Stomach (tissue), 9 donors: ENCODE data around the gene IL21R. TPM values are rescaled to one million over a fixed set of nuclear protein-coding genes. Genes with fewer than 3 reads are reported as not detected.

Experiments used
- DNase-seq, 2 donors: peaks; one replicate each; pipeline versions ENCODE4 v3.0.0 to v3.0.0-alpha.2; 2013 to 2019
- H3K27ac ChIP-seq, 5 donors: fragments of 200-600 bp in 4 of 5; sonication (generic) in 4 of 5; one replicate each; pipeline ENCODE4 v1.5.1; 2013 to 2019; ENCODE audit warnings: mild to moderate bottlenecking in 1 of 5, moderate library complexity in 1 of 5
- H3K27me3 ChIP-seq, 3 donors: fragments of 200-600 bp; sonication (generic); one replicate each; pipeline ENCODE4 v1.5.1; 2017 to 2019; ENCODE audit warnings: mixed run types in 1 of 3
- H3K36me3 ChIP-seq, 4 donors: fragments of 200-600 bp; sonication (generic); 1 replicate in 3 of 4; 2 replicates in 1 of 4; pipeline ENCODE4 v1.5.1; 2016 to 2019
- H3K4me1 ChIP-seq, 4 donors: fragments of 200-600 bp; sonication (generic); one replicate each; pipeline ENCODE4 v1.5.1; 2016 to 2019
- H3K4me3 ChIP-seq, 4 donors: fragments of 200-600 bp; sonication (generic) in 3 of 4; one replicate each; pipeline ENCODE4 v1.5.1; 2016 to 2019; ENCODE audit warnings: mild to moderate bottlenecking in 1 of 4
- H3K9me3 ChIP-seq, 4 donors: fragments of 200-600 bp; sonication (generic); one replicate each; pipeline ENCODE4 v1.5.1; 2016 to 2019
- EP300 ChIP-seq: sonication (generic); formaldehyde crosslinking; IDR thresholded peaks from one replicate; pipeline ENCODE4 v1.6.1; 2017; ENCODE audit warnings: antibody characterized with exemption
- POLR2A ChIP-seq, 4 donors: fragments of 450-650 bp; IDR thresholded peaks; one replicate each; pipeline ENCODE4 v1.6.1; 2016; ENCODE audit warnings: antibody characterized with exemption in 4 of 4, control low read depth in 2 of 4, mild to moderate bottlenecking in 1 of 4, moderate library complexity in 1 of 4
- POLR2AphosphoS5 ChIP-seq, 3 donors: sonication (generic); formaldehyde crosslinking; IDR thresholded peaks; one replicate each; pipeline ENCODE4 v1.6.1; 2016; ENCODE audit warnings: antibody characterized with exemption in 3 of 3
- WGBS, 5 donors: extraction: QIAGEN DNeasy Blood & Tissue Kit in 3 of 5; methylation state at CpG; one replicate each; pipeline versions ENCODE4 v1.1.5 to v1.1.7; 2013 to 2018; 5-methylcytosine and 5-hydroxymethylcytosine counted together
- intact Hi-C: fragments of 100-400 bp; cut with DNase I; formaldehyde crosslinking; loops from one replicate; pipeline ENCODE4 v1.15.1; 2023; ENCODE audit warnings: low total_unique reads
- polyA plus RNA-seq, 3 donors: library from polyadenylated mRNA; stranded (reverse); fragments of 200-250 nt; gene quantifications; one replicate each; pipeline ENCODE4 v1.2.3, GENCODE V29; 2013
- total RNA-seq, 5 donors: library from RNA; depleted of rRNA; stranded (reverse); fragments of >200 nt; gene quantifications; one replicate each; pipeline versions ENCODE4 v1.1.0 to v1.2.3, GENCODE V29; 2014 to 2016
- TF ChIP-seq, protein P1 (sequence below), 7 experiments: fragments of 450-650 bp in 4 of 7; fragments of 200-600 bp in 3 of 7; sonication (generic) in 3 of 7; IDR thresholded peaks; one replicate each; pipeline ENCODE4 v1.5.1; 2016 to 2019; ENCODE audit warnings: antibody characterized with exemption in 7 of 7, control low read depth in 2 of 7, mild to moderate bottlenecking in 1 of 7
- donor health status: healthy with polysubstance abuse.
- donor health status: Bipolar disorder and iron deficiency.
- donor health status: healthy.

Gene IL21R
- total and polyA plus RNA-seq, 8 donors: 0.14 to 0.73 (median 0.38) TPM; not detected in 4

DNA sequence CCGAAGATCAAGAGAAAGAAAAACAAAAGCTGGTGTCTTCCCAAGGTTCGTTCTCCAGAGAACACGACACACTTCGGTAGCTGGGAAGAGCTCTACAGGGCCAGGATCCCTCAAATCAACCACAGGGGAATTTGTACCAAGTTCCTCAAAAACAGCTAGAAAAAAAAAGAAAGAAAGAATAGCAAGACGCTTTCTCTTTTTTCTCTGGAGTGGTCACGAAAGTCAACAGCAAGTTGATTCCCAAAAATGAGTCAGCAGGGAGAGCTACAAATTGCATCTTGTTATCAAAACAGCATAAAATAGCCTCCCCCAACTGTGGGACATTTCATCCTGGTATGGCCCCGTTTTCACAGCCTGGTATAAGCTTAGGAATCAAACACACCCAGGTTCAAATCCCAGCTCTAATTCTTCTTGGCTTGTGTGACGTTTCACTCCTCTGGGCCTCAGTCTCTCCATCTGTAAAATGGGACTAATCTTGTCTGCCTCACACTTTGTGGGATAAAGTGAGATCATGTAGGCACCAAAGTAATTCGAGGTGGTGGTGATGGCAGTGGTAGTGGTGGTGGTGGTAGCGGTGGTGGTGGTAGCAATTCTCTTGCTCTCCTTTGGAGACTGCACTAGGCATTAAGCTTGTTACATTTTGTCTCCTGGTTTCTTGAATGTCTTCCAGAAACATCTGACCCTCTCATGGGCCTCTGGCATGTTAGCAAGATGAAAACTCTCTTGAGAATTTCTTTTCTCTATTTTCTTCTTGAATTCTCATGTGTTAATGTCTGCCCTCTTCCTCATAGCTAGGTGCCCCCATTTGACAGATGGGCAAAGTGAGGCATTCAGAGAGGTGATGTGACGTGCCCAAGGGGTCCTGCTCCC, 988 bp upstream of the IL21R start:
- Histone ChIP-seq H3K27ac (no peak overlapping the region), H3K9me3 (peaks cover 0 to 4% (median under 1%) of the 10 kb centered on the region in 4 donors), H3K27me3 (peaks cover 5 to 48% (median 20%) of the 10 kb centered on the region in 3 donors), H3K36me3 (no peaks in the 10 kb centered on the region), H3K4me3 (no peak overlapping the region), H3K4me1 (peaks cover 4 to 23% (median 17%) of the 10 kb centered on the region in 4 donors)
- 43 to 51% (median 47%) methylated on average over 11 of the region's 11 CpGs for WGBS, 5 donors
- TF ChIP-seq, protein P1, sequence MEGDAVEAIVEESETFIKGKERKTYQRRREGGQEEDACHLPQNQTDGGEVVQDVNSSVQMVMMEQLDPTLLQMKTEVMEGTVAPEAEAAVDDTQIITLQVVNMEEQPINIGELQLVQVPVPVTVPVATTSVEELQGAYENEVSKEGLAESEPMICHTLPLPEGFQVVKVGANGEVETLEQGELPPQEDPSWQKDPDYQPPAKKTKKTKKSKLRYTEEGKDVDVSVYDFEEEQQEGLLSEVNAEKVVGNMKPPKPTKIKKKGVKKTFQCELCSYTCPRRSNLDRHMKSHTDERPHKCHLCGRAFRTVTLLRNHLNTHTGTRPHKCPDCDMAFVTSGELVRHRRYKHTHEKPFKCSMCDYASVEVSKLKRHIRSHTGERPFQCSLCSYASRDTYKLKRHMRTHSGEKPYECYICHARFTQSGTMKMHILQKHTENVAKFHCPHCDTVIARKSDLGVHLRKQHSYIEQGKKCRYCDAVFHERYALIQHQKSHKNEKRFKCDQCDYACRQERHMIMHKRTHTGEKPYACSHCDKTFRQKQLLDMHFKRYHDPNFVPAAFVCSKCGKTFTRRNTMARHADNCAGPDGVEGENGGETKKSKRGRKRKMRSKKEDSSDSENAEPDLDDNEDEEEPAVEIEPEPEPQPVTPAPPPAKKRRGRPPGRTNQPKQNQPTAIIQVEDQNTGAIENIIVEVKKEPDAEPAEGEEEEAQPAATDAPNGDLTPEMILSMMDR (IDR thresholded peaks at IDR 0.05): no peak
- no peak for TF ChIP-seq POLR2A (IDR thresholded peaks at IDR 0.05)
- no peak for TF ChIP-seq EP300
- no peak for TF ChIP-seq POLR2AphosphoS5 (IDR thresholded peaks at IDR 0.05)
- intact Hi-C loops: no loop called here
- DNase-seq: no peak

DNA sequence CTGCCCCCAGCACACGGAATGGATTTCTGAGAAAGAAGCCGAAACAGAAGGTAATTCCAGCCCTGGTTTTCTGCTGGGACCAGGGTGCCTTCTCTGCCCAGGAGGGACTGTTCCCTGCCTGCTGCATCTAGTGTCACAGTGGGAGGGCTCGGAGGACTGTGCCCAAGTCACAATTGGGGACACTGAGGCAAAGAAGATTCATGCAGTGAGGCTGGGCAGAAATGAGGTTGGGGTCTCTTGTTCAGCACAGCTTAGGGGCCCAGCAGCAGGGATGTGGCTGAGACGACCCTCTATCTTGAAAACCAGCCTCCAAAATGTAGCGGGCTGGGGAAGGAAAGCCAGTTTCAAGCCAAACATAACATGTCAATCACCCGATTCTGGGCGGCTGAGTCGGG, 592 bp downstream of the IL21R start:
- TF ChIP-seq, protein P1 (IDR thresholded peaks at IDR 0.05): no peak
- TF ChIP-seq POLR2A (IDR thresholded peaks at IDR 0.05) (no peak), POLR2AphosphoS5 (IDR thresholded peaks at IDR 0.05) (no peak), EP300 (no peak)
- intact Hi-C loops: no loop called here
- Histone ChIP-seq H3K36me3 (no peaks in the 10 kb centered on the region), H3K27me3 (peaks cover 5 to 51% (median 20%) of the 10 kb centered on the region in 3 donors), H3K9me3 (no peaks in the 10 kb centered on the region), H3K27ac (peak overlapping the region in 2 of 5 donors; percentile 16 to 20), H3K4me1 (peaks cover 4 to 23% (median 17%) of the 10 kb centered on the region in 4 donors), H3K4me3 (peak overlapping the region; percentile 5 to 29 (median 26))
- WGBS, 5 donors: 44 to 59% (median 55%) methylated on average over 8 of the region's 8 CpGs
- DNase-seq: no peak

- Histone ChIP-seq H3K27me3 (peaks cover 5 to 51% (median 20%) of the 10 kb centered on the region in 3 donors), H3K4me3 (peak overlapping the region in 3 of 4 donors; percentile 24 to 29 (median 28)), H3K9me3 (no peaks in the 10 kb centered on the region), H3K4me1 (peaks cover 4 to 23% (median 17%) of the 10 kb centered on the region in 4 donors), H3K36me3 (no peaks in the 10 kb centered on the region), H3K27ac (peak overlapping the region in 2 of 5 donors; percentile 16 to 20)
- 73 to 82% (median 77%) methylated on average over 20 of the region's 20 CpGs for WGBS, 5 donors
- intact Hi-C loops: no loop called here
- DNase-seq: no peak
- no peak for TF ChIP-seq POLR2AphosphoS5 (IDR thresholded peaks at IDR 0.05)
- TF ChIP-seq POLR2A (IDR thresholded peaks at IDR 0.05): no peak
- TF ChIP-seq EP300: no peak
- TF ChIP-seq, protein P1 (IDR thresholded peaks at IDR 0.05): no peak
These were observed 1.1 kb downstream of the IL21R start for GRCh38 chr16:27402964-27403600.

DNA sequence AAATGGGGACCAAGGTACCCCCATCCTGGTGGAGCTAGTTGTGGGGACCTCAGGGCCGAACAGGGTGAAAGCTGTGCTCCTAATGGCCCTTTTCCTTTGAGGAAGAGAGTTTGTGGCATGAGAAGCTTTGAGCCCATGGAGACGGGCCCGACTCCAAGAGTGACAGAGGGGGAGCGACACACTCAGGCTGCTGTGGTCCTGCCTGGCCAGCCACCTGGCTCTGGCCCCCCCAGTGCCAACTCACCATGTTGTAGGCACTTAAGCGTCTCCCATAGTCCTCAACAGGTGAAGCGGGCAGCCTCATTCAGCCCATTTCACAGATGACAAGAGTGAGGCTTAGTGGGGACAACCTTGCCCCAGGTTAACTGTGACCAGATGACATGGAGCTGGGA, 1.6 kb downstream of the IL21R start:
- peaks cover 4 to 23% (median 17%) of the 10 kb centered on the region in 4 donors for H3K4me1 ChIP-seq
- H3K27ac ChIP-seq: no peak overlapping the region
- H3K9me3 ChIP-seq: no peaks in the 10 kb centered on the region
- intact Hi-C loops: no loop called here
- H3K27me3 ChIP-seq: peaks cover 5 to 51% (median 20%) of the 10 kb centered on the region in 3 donors
- 69 to 81% (median 79%) methylated on average over 6 of the region's 6 CpGs for WGBS, 5 donors
- peak overlapping the region in 2 of 4 donors; percentile 24 to 29 for H3K4me3 ChIP-seq
- H3K36me3 ChIP-seq: no peaks in the 10 kb centered on the region
- no peak for TF ChIP-seq POLR2AphosphoS5 (IDR thresholded peaks at IDR 0.05)
- no peak for TF ChIP-seq POLR2A (IDR thresholded peaks at IDR 0.05)
- no peak for DNase-seq
